ENCODE data around the gene PSMA5.
"Not testable (repeated sequence)": the region's sequence is repeated elsewhere in the genome, so short reads cannot be mapped to it uniquely, and the experiment has no call there.

Gene PSMA5

GRCh38 chr1:109432336-109432735 is 6.1 kb upstream of the PSMA5 start:
- DNase-seq: peak in 1 of 3 donors; percentile 46

- DNase-seq: peak in 2 of 3 donors; percentile 22 to 47
Measured at GRCh38 chr1:109427171-109427467, 871 bp upstream of the PSMA5 start.

GRCh38 chr1:109425391-109426280 is 612 bp downstream of the PSMA5 start:
- peak; percentile 86 to 90 (median 89) for DNase-seq

GRCh38 chr1:109423498-109423897 is 2.8 kb downstream of the PSMA5 start:
- no peak for DNase-seq

GRCh38 chr1:109412551-109412950 is 13.7 kb downstream of the PSMA5 start:
- DNase-seq: no peak

GRCh38 chr1:109404838-109405237 is 21.4 kb downstream of the PSMA5 start:
- DNase-seq: no peak

- no peak for DNase-seq
Measured at GRCh38 chr1:109402025-109402424, 24.2 kb downstream of the PSMA5 start.

- DNase-seq: no peak
Measured at GRCh38 chr1:109400035-109400655, 26.1 kb downstream of the PSMA5 start.

GRCh38 chr1:109399326-109399957 is 26.8 kb downstream of the PSMA5 start:
- DNase-seq: peak; percentile 74 to 88 (median 85)

GRCh38 chr1:109398343-109399225 is 27.7 kb downstream of the PSMA5 start:
- no peak for DNase-seq

- peak; percentile 66 to 89 (median 74) for DNase-seq
Measured at GRCh38 chr1:109397581-109398342, 28.5 kb downstream of the PSMA5 start, which contains the start of gene SORT1. Gene SORT1 (minus strand): TSS chr1:109397918. CDS start chr1:109397892, 26 bp downstream.

- DNase-seq: peak; percentile 35 to 67 (median 65)
Measured at GRCh38 chr1:109396871-109397580, 29.2 kb downstream of the PSMA5 start.

GRCh38 chr1:109396513-109396839 is 29.8 kb downstream of the PSMA5 start:
- no peak for DNase-seq

GRCh38 chr1:109395602-109396512 is 30.4 kb downstream of the PSMA5 start:
- DNase-seq: peak in 2 of 3 donors; percentile 64 to 65

- not testable (repeated sequence) for DNase-seq
Measured at GRCh38 chr1:109395282-109395599, 31.0 kb downstream of the PSMA5 start.

GRCh38 chr1:109394591-109395281 is 31.5 kb downstream of the PSMA5 start:
- peak in 2 of 3 donors; percentile 6 to 26 for DNase-seq

- DNase-seq: no peak
Measured at GRCh38 chr1:109393617-109394233, 32.5 kb downstream of the PSMA5 start.

- DNase-seq: peak; percentile 35 to 55 (median 50)
Measured at GRCh38 chr1:109392788-109393616, 33.2 kb downstream of the PSMA5 start.

All from suppressor macrophage treated with lipopolysaccharide for 1 hour (primary cell).